ENCODE data around the gene SLC5A10.
"Not testable (repeated sequence)": the region's sequence is repeated elsewhere in the genome, so short reads cannot be mapped to it uniquely, and the experiment has no call there.

SLC5A10 gene

GRCh38 chr17:18948476-18949006 lies 3.4 kb upstream of the SLC5A10 start:
- DNase-seq: no peak

- DNase-seq: no peak
Measured at GRCh38 chr17:18949566-18949965, 2.4 kb upstream of the SLC5A10 start.

DNA sequence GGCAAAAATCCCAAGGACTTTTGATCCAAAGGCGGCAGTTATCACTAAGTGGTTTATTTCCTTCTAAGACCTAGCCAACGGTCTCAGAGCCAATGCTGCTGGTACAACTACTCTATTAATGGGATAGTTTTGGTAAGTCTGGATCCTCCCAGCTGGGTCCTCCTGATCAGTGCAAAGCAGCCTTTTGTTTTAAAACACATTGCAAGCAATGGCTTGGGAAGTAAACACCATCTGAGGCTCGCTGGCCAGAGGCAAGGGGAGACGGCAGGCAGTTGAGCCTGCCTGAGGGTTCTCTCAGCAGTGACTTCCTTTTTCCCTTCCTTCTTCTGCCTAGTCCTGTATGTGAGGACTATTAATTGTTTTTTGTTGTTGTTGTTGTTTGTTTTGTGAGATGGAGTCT lies 1.6 kb upstream of the SLC5A10 start:
- no peak for DNase-seq

DNA sequence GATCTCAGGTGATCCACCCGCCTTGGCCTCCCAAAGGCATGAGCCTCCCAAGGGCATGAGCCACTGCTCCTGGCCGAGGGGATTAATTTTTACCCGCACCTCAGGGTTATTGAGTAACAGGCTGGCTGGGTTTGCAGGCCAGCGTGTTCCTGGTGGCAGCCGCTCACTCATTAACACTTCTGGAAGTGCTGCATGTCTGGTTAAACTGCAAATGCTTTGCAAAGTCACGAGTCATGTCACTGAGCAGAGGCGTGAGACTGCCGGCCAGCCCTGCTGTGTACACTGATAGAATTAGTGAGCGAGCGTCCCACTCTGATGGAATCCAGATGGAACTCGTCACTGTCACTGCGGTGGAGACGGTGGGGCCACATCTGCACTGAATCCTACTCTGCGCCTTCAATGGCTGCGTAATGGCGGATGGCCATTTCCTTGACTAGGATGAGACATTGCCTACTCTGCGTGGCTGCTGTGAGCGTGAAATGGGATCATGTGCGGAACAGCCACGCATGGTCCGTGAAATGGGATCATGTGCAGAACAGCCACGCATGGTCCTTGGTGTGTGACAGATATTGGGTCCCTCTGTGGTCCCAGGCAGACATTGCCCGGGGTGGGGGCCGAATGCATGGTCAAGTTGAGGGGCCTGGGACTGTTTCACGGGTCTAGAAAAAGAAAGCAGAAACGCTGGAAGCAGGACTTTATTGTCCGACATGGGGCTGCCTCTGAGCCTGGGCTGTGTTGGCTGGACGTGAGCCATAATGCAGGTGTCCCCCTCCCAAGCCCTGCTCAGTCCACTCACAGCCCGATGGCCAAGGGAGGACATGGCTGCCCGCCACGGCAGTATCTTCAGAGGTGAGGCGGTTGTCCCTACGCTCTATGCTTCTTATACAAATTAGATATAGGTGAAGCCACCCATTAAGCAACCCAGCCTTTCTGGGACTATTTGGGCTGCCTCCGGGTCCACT lies 740 bp upstream of the SLC5A10 start:
- DNase-seq: no peak

GRCh38 chr17:18953231-18953728 lies 1.3 kb downstream of the SLC5A10 start:
- no peak for DNase-seq

GRCh38 chr17:18954321-18954720 lies 2.4 kb downstream of the SLC5A10 start:
- DNase-seq: no peak

DNA sequence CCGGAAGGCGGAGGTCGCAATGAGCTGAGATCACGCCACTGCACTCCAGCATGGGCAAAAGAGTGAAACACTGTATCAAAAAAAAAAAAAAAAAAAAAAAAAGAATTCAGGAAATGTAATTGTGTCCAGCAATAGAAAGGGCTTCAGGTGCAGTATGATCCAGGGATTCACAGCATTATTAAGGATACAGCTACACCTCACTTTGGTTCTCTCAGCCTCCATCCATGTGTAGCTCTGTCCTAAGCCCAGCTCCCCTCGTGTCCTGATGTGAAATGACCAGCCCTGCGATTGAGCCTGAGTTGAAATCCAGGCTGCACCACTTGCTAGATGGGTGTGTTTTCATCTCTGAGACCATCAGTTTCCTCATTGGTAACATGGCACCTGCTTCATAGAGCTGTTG lies 3.0 kb downstream of the SLC5A10 start:
- DNase-seq: no peak

GRCh38 chr17:18956021-18956420 lies 4.1 kb downstream of the SLC5A10 start:
- DNase-seq: not testable (repeated sequence)

- DNase-seq: no peak
Measured at GRCh38 chr17:18956581-18956980, 4.6 kb downstream of the SLC5A10 start.

- DNase-seq: no peak
Measured at GRCh38 chr17:18957831-18958230, 5.9 kb downstream of the SLC5A10 start.

GRCh38 chr17:18958611-18959010 lies 6.6 kb downstream of the SLC5A10 start:
- no peak for DNase-seq

GRCh38 chr17:18959071-18959844 lies 7.3 kb downstream of the SLC5A10 start:
- DNase-seq: no peak

- DNase-seq: no peak
Measured at GRCh38 chr17:18959845-18960240, 7.9 kb downstream of the SLC5A10 start.

DNA sequence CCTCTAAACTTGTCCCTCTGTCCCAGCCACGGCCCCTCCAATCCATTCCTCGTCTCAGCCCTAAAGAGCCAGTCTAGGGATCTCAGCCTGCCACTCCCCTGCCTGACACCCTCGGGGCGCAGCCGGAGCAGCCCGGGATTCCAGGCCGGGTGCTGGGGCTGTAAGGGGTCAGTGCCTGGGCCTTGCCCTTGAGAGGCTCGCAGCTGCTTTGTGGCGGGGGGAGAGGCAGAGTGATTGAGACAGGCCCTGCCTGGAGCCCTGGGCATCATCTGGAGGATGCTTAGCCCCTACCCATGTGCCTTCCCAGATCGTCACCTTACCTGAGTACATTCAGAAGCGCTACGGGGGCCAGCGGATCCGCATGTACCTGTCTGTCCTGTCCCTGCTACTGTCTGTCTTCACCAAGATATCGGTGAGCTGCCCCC lies 8.3 kb downstream of the SLC5A10 start:
- DNase-seq: no peak

DNA sequence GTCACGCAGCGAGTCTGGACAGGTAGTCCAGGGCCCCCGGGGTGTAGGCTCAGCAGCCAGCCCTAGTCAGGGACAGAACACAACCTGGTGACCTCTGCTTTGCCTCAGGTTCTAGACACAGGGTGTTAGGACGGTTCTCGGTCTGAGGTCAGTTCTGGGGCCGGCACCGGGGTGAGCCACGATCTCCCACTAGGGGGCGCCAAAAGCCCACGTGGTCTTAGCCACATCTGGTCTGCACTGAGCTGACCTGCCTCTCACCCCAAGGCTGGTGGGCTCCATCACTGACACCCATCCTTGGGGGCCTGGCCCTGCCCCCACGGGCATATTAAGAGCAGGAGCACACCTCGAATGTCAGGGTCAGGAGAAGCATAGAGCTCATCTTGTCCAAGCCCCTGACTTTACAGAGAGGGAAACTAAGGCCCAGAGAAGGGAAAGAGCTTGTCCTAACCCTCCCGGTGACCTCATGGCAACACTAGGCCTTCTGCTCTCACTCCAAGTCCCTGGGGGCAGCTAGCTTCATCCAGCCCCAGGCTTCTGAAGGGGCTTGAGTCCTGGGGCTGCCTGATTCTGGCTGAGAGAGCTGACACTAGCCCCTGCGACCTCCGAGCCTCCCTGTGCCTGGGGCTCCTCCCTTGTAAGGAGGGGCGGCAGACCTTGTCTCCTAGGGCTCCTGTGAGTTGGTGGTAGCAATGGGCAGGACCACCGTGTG lies 9.0 kb downstream of the SLC5A10 start:
- peak; percentile 43 for DNase-seq

GRCh38 chr17:18961634-18962493 lies 9.9 kb downstream of the SLC5A10 start:
- no peak for DNase-seq

GRCh38 chr17:18962494-18962815 lies 10.5 kb downstream of the SLC5A10 start:
- no peak for DNase-seq

DNA sequence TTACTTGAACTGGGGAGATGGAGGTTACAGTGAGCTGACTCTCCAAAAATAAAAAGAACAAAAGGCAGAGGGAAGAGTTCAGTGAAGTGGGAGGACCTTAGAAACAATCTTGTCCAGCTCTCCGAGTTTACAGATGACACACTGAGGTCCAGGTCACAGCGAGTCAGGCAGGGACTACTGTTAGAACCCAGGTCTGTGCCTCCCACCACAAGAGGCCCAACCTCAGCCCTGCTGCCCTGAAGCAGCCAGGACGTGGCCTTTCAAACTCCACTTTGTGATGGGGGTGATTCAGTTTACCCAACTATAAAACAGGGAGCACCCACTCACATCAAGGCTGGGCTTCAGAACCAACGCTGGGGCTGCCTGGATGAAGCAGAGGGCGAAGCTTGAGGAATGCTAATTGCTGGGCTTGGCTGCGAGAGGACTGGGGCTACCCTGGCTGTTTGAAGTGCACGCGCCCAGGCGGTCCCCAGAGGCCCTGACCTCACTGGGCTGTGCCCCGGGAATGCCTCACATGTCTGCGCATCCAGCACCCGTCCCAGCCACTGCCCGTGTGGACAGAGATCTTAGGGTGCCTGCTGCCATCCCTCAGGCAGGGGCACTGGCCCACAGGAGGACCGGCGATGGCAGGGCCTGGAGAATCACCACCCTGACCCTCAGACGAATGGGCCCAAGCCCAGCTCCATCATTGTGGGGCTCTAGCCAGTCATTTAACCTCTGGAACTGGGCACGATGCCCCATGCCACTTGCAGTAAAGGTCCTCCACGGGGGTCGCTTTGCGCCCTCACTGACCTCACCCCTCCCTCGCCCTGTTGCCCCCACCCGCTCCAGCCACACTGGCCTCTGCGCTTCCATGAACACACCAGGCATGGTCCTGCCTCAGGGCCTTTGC lies 11.4 kb downstream of the SLC5A10 start:
- no peak for DNase-seq

- no peak for DNase-seq
Measured at GRCh38 chr17:18964018-18964351, 12.0 kb downstream of the SLC5A10 start.

GRCh38 chr17:18964550-18964949 lies 12.6 kb downstream of the SLC5A10 start:
- no peak for DNase-seq

All from midbrain (tissue), 1 donor.